Naive thymus-derived CD8-positive, alpha-beta T cell (primary cell): ENCODE measurements around the gene MTFR1L. TPM values are rescaled to one million over a fixed set of nuclear protein-coding genes. Genes with fewer than 3 reads are reported as not detected.

Source experiments
- ATAC-seq, 2 donors: fragments of 150-1000 bp; cut with Tn5 transposase in 1 of 2; sonication (Bioruptor Pico), chemical (Tn5 transposase) in 1 of 2; 1 replicate in 1 of 2; 2 replicates in 1 of 2; pipeline ENCODE4 v1.10.0; 2021; ENCODE audit warnings: mild to moderate bottlenecking in 2 of 2, moderate library complexity in 2 of 2
- POLR2A ChIA-PET: fragments of 350-600 bp; sonication (Branson Sonifier 250); formaldehyde crosslinking; loops from one replicate; lab custom pipeline; 2021; ENCODE audit warnings: antibody characterized with exemption; lab: Charles Lee
- DNase-seq, 10 donors: peaks; one replicate each; pipeline versions ENCODE4 v3.0.0 to v3.0.0-alpha.2; 2020 to 2022
- H3K27ac Mint-ChIP-seq, 10 donors: one replicate each; pipeline ENCODE4 v1.8.0; 2020 to 2022; ENCODE audit warnings: mild to moderate bottlenecking in 10 of 10, mixed read lengths in 10 of 10, moderate library complexity in 4 of 10, inconsistent platforms in 1 of 10
- H3K27me3 Mint-ChIP-seq, 5 donors: one replicate each; pipeline ENCODE4 v1.8.0; 2021 to 2022; ENCODE audit warnings: mixed read lengths in 5 of 5
- H3K36me3 Mint-ChIP-seq, 3 donors: one replicate each; pipeline ENCODE4 v1.8.0; 2020 to 2022; ENCODE audit warnings: mixed read lengths in 3 of 3, mild to moderate bottlenecking in 2 of 3, inconsistent platforms in 1 of 3
- H3K4me1 Mint-ChIP-seq, 4 donors: one replicate each; pipeline ENCODE4 v1.8.0; 2021 to 2022; ENCODE audit warnings: mixed read lengths in 4 of 4
- H3K4me3 Mint-ChIP-seq, 10 donors: one replicate each; pipeline ENCODE4 v1.8.0; 2020 to 2022; ENCODE audit warnings: mild to moderate bottlenecking in 10 of 10, mixed read lengths in 10 of 10, moderate library complexity in 6 of 10, inconsistent platforms in 1 of 10
- H3K9me3 Mint-ChIP-seq, 9 donors: one replicate each; pipeline ENCODE4 v1.8.0; 2020 to 2022; ENCODE audit warnings: mixed read lengths in 9 of 9, mild to moderate bottlenecking in 3 of 9, inconsistent platforms in 1 of 9, moderate library complexity in 1 of 9
- polyA plus RNA-seq, 3 donors: library from polyadenylated mRNA; unstranded; fragments of 300-500 nt; fragmentation: Illumina TruSeq; gene quantifications; one replicate each; pipeline ENCODE4 v1.2.3, GENCODE V29; 2021
- total RNA-seq, 8 experiments: library from RNA in 2 of 8; stranded (reverse) in 2 of 8; gene quantifications; one replicate each; pipeline ENCODE4 v1.2.3 and lab custom pipeline; 2021 to 2026

Gene MTFR1L
- total and polyA plus RNA-seq, 5 experiments from 2014 or later, result 34.3 to 56.4 (median 42.6) TPM

GRCh38 chr1:25818569-25818968, 1.2 kb upstream of the MTFR1L start:
- H3K27ac Mint-ChIP-seq, result peak overlapping the region; percentile 80 to 99 (median 95)
- peaks cover 0 to 7% (median 5%) of the 10 kb centered on the region in 3 donors for H3K36me3 Mint-ChIP-seq
- DNase-seq (no peak), ATAC-seq (no peak)
- POLR2A ChIA-PET, result interaction anchor here (1.1 to 2.6 kb wide), 6 partner anchors 19 to 217 kb away, joined by 3 to 30 read pairs (median 10); partner anchors contain the start of genes PAQR7 and SELENON
- peak overlapping the region; percentile 91 to 99 (median 94) for H3K4me3 Mint-ChIP-seq
- H3K4me1 Mint-ChIP-seq, result peaks cover 22 to 43% (median 37%) of the 10 kb centered on the region in 4 donors
- H3K27me3 Mint-ChIP-seq, result no peaks in the 10 kb centered on the region
- no peaks in the 10 kb centered on the region for H3K9me3 Mint-ChIP-seq

GRCh38 chr1:25820247-25821111, 725 bp downstream of the MTFR1L start:
- POLR2A ChIA-PET, result interaction anchor here (0.7 to 2.6 kb wide), 38 partner anchors 10 to 588 kb away, joined by 3 to 30 read pairs (median 6); partner anchors contain the start of genes LDLRAP1, MAN1C1, PAFAH2 and PAQR7
- DNase-seq (peak; percentile 52 to 87 (median 72)), ATAC-seq (peak; percentile 64 to 76)
- H3K27ac Mint-ChIP-seq, result peak overlapping the region; percentile 95 to 99 (median 97)
- peak overlapping the region; percentile 91 to 99 (median 94) for H3K4me3 Mint-ChIP-seq
- no peaks in the 10 kb centered on the region for H3K9me3 Mint-ChIP-seq
- H3K27me3 Mint-ChIP-seq, result no peaks in the 10 kb centered on the region
- peaks cover 20 to 47% (median 40%) of the 10 kb centered on the region in 4 donors for H3K4me1 Mint-ChIP-seq
- no peaks in the 10 kb centered on the region for H3K36me3 Mint-ChIP-seq

- peaks cover 21 to 47% (median 40%) of the 10 kb centered on the region in 4 donors for H3K4me1 Mint-ChIP-seq
- peak overlapping the region; percentile 93 to 99 (median 96) for H3K27ac Mint-ChIP-seq
- DNase-seq, result no peak
- H3K4me3 Mint-ChIP-seq, result peak overlapping the region; percentile 90 to 96 (median 93)
- no peaks in the 10 kb centered on the region for H3K9me3 Mint-ChIP-seq
- ATAC-seq, result no peak
- H3K36me3 Mint-ChIP-seq, result peaks cover 0 to 1% (median under 1%) of the 10 kb centered on the region in 3 donors
- POLR2A ChIA-PET, result interaction anchor here (0.7 to 2.6 kb wide), 10 partner anchors 9 to 256 kb away, joined by 5 to 30 read pairs (median 7); partner anchors contain the start of genes MAN1C1, PAQR7 and SELENON
- H3K27me3 Mint-ChIP-seq, result no peaks in the 10 kb centered on the region
Measured at GRCh38 chr1:25821112-25821476, 1.3 kb downstream of the MTFR1L start.

- no peak for ATAC-seq
- Mint-ChIP-seq H3K36me3 (peaks cover 0 to 7% (median 2%) of the 10 kb centered on the region in 3 donors), H3K9me3 (no peaks in the 10 kb centered on the region), H3K27ac (peak overlapping the region; percentile 93 to 99 (median 96)), H3K4me1 (peaks cover 23 to 47% (median 40%) of the 10 kb centered on the region in 4 donors), H3K4me3 (peak overlapping the region; percentile 90 to 96 (median 93)), H3K27me3 (no peaks in the 10 kb centered on the region)
- no peak for DNase-seq
- POLR2A ChIA-PET, result interaction anchor here (0.9 to 2.1 kb wide), 3 partner anchors 9 to 203 kb away, joined by 3 to 7 read pairs (median 7); partner anchors contain the start of gene SELENON
Measured at GRCh38 chr1:25821630-25822091, 1.9 kb downstream of the MTFR1L start.

GRCh38 chr1:25825605-25826004, 5.9 kb downstream of the MTFR1L start:
- Mint-ChIP-seq H3K4me1 (peaks cover 15 to 32% (median 21%) of the 10 kb centered on the region in 4 donors), H3K27ac (no peak overlapping the region), H3K27me3 (no peaks in the 10 kb centered on the region), H3K36me3 (peaks cover 0 to 43% (median 24%) of the 10 kb centered on the region in 3 donors), H3K9me3 (no peaks in the 10 kb centered on the region), H3K4me3 (no peak overlapping the region)
- ATAC-seq, result no peak
- POLR2A ChIA-PET, result interaction anchor here (0.6 kb wide), 1 partner anchor 437 kb away, joined by 3 read pairs; no protein-coding TSS in a partner anchor
- no peak for DNase-seq

- Mint-ChIP-seq H3K27ac (no peak overlapping the region), H3K9me3 (no peaks in the 10 kb centered on the region), H3K4me1 (peaks cover 11 to 28% (median 15%) of the 10 kb centered on the region in 4 donors), H3K36me3 (peaks cover 0 to 53% (median 31%) of the 10 kb centered on the region in 3 donors), H3K4me3 (no peak overlapping the region), H3K27me3 (no peaks in the 10 kb centered on the region)
- no peak for DNase-seq
- ATAC-seq, result no peak
- POLR2A ChIA-PET, result interaction anchor here (0.7 kb wide), 1 partner anchor 23 kb away, joined by 4 read pairs; no protein-coding TSS in a partner anchor
Measured at GRCh38 chr1:25826571-25826970, 6.8 kb downstream of the MTFR1L start.

- ATAC-seq (no peak), DNase-seq (no peak)
- H3K36me3 Mint-ChIP-seq, result peaks cover 0 to 71% (median 40%) of the 10 kb centered on the region in 3 donors
- no peak overlapping the region for H3K4me3 Mint-ChIP-seq
- H3K4me1 Mint-ChIP-seq, result peaks cover 7 to 21% (median 12%) of the 10 kb centered on the region in 4 donors
- peak overlapping the region in 1 of 10 donors; percentile 41 for H3K27ac Mint-ChIP-seq
- H3K27me3 Mint-ChIP-seq, result no peaks in the 10 kb centered on the region
- no peaks in the 10 kb centered on the region for H3K9me3 Mint-ChIP-seq
- POLR2A ChIA-PET, result no interaction called here
Measured at GRCh38 chr1:25828491-25828890, 8.7 kb downstream of the MTFR1L start.

- no peak for ATAC-seq
- H3K4me3 Mint-ChIP-seq, result no peak overlapping the region
- peaks cover 0 to 75% (median 40%) of the 10 kb centered on the region in 3 donors for H3K36me3 Mint-ChIP-seq
- POLR2A ChIA-PET, result no interaction called here
- no peaks in the 10 kb centered on the region for H3K9me3 Mint-ChIP-seq
- DNase-seq, result no peak
- peaks cover 7 to 19% (median 12%) of the 10 kb centered on the region in 4 donors for H3K4me1 Mint-ChIP-seq
- no peaks in the 10 kb centered on the region for H3K27me3 Mint-ChIP-seq
- H3K27ac Mint-ChIP-seq, result no peak overlapping the region
Measured at GRCh38 chr1:25829046-25829445, 9.3 kb downstream of the MTFR1L start.

- Mint-ChIP-seq H3K4me1 (peaks cover 4 to 19% (median 9%) of the 10 kb centered on the region in 4 donors), H3K27me3 (no peaks in the 10 kb centered on the region), H3K4me3 (no peak overlapping the region), H3K9me3 (no peaks in the 10 kb centered on the region), H3K36me3 (peaks cover 0 to 86% (median 38%) of the 10 kb centered on the region in 3 donors), H3K27ac (peak overlapping the region in 6 of 10 donors; percentile 20 to 60 (median 44))
- DNase-seq (no peak), ATAC-seq (no peak)
- POLR2A ChIA-PET, result interaction anchor here (0.7 to 1.0 kb wide), 2 partner anchors 12 to 118 kb away, joined by 3 read pairs; partner anchors contain the start of gene MTFR1L
Measured at GRCh38 chr1:25831569-25832196, 11.9 kb downstream of the MTFR1L start.

- H3K9me3 Mint-ChIP-seq, result no peaks in the 10 kb centered on the region
- ATAC-seq, result no peak
- peak overlapping the region in 3 of 10 donors; percentile 32 to 51 (median 43) for H3K27ac Mint-ChIP-seq
- H3K36me3 Mint-ChIP-seq, result peaks cover 0 to 81% (median 38%) of the 10 kb centered on the region in 3 donors
- H3K4me1 Mint-ChIP-seq, result peaks cover 6 to 20% (median 9%) of the 10 kb centered on the region in 4 donors
- H3K4me3 Mint-ChIP-seq, result no peak overlapping the region
- POLR2A ChIA-PET, result interaction anchor here (0.7 to 1.0 kb wide), 2 partner anchors 13 to 118 kb away, joined by 3 read pairs; partner anchors contain the start of gene MTFR1L
- no peak for DNase-seq
- H3K27me3 Mint-ChIP-seq, result no peaks in the 10 kb centered on the region
Measured at GRCh38 chr1:25832336-25833037, 12.7 kb downstream of the MTFR1L start.

- no peak for ATAC-seq
- peak overlapping the region in 1 of 10 donors; percentile 27 for H3K27ac Mint-ChIP-seq
- no peak overlapping the region for H3K4me3 Mint-ChIP-seq
- POLR2A ChIA-PET, result no interaction called here
- peaks cover 0 to 74% (median 33%) of the 10 kb centered on the region in 3 donors for H3K36me3 Mint-ChIP-seq
- H3K9me3 Mint-ChIP-seq, result no peaks in the 10 kb centered on the region
- no peak for DNase-seq
- H3K27me3 Mint-ChIP-seq, result no peaks in the 10 kb centered on the region
- peaks cover 6 to 18% (median 9%) of the 10 kb centered on the region in 4 donors for H3K4me1 Mint-ChIP-seq
Measured at GRCh38 chr1:25833158-25833557, 13.4 kb downstream of the MTFR1L start.
